GM21723 (cell line): ENCODE results near the gene MYO10.
A peak's percentile ranks its signal among the peaks of the same experiment; 100 is the strongest.

Experiments
- ATAC-seq: cut with Tn5 transposase; IDR thresholded peaks from one replicate; pipeline ENCODE4 v1.9.1; 2021; ENCODE audit warnings: mild to moderate bottlenecking, moderate library complexity; ENCODE audit not compliant: unreplicated experiment

Gene MYO10

GRCh38 chr5:16943846-16944678 lies 8.0 kb upstream of the MYO10 start:
- ATAC-seq = no peak

GRCh38 chr5:16937503-16938161 lies 1.5 kb upstream of the MYO10 start:
- no peak for ATAC-seq

GRCh38 chr5:16936989-16937438 lies 926 bp upstream of the MYO10 start:
- ATAC-seq = no peak

- ATAC-seq = peak; percentile 55
These were observed 598 bp downstream of the MYO10 start for GRCh38 chr5:16935231-16936149.

- no peak for ATAC-seq
These were observed 1.4 kb downstream of the MYO10 start for GRCh38 chr5:16934677-16935153.

- ATAC-seq = peak; percentile 72
These were observed 2.0 kb downstream of the MYO10 start for GRCh38 chr5:16934123-16934522.

GRCh38 chr5:16933337-16933736 lies 2.8 kb downstream of the MYO10 start:
- ATAC-seq = no peak

GRCh38 chr5:16932401-16932800 lies 3.7 kb downstream of the MYO10 start:
- no peak for ATAC-seq

- no peak for ATAC-seq
These were observed 4.6 kb downstream of the MYO10 start for GRCh38 chr5:16931334-16932110.

- ATAC-seq = no peak
These were observed 5.6 kb downstream of the MYO10 start for GRCh38 chr5:16930496-16930895.

- ATAC-seq = no peak
These were observed 6.3 kb downstream of the MYO10 start for GRCh38 chr5:16929831-16930230.

GRCh38 chr5:16929347-16929746 lies 6.7 kb downstream of the MYO10 start:
- ATAC-seq = no peak

- no peak for ATAC-seq
These were observed 8.5 kb downstream of the MYO10 start for GRCh38 chr5:16927613-16928012.

GRCh38 chr5:16926417-16926816 lies 9.7 kb downstream of the MYO10 start:
- ATAC-seq = no peak

- ATAC-seq = no peak
These were observed 11.9 kb downstream of the MYO10 start for GRCh38 chr5:16924206-16924605.

- no peak for ATAC-seq
These were observed 13.7 kb downstream of the MYO10 start for GRCh38 chr5:16922430-16922829.

GRCh38 chr5:16921211-16921610 lies 14.9 kb downstream of the MYO10 start:
- no peak for ATAC-seq

GRCh38 chr5:16920109-16920816 lies 15.8 kb downstream of the MYO10 start:
- no peak for ATAC-seq

GRCh38 chr5:16918891-16919671 lies 17.0 kb downstream of the MYO10 start:
- no peak for ATAC-seq
